Measurements from ENCODE around the gene BABAM2. TPM values are rescaled to one million over a fixed set of nuclear protein-coding genes. Genes with fewer than 3 reads are reported as not detected.

BABAM2 gene
- total RNA-seq, 1 donor from 2014 or later: 46.7 TPM

GRCh38 chr2:28148566-28148965, 258.0 kb downstream of the BABAM2 start:
- DNase-seq: no peak
- peaks cover 17% of the 10 kb centered on the region for H3K36me3 Mint-ChIP-seq (ENCODE audit: low read depth)
- no peak overlapping the region for H3K4me3 Mint-ChIP-seq
- H3K4me1 Mint-ChIP-seq: no peaks in the 10 kb centered on the region
- H3K9me3 Mint-ChIP-seq: peaks cover 4% of the 10 kb centered on the region
- intact Hi-C loops (cut with micrococcal nuclease): no loop called here
- H3K27ac Mint-ChIP-seq: no peak overlapping the region
- H3K27me3 Mint-ChIP-seq: no peaks in the 10 kb centered on the region

GRCh38 chr2:28150236-28150915, 259.8 kb downstream of the BABAM2 start:
- peak; percentile 34 for DNase-seq
- intact Hi-C loops (cut with micrococcal nuclease): loop anchor here (10.0 kb wide), 1 partner anchor 304 kb away; no protein-coding TSS in a partner anchor
- peaks cover 10% of the 10 kb centered on the region for H3K9me3 Mint-ChIP-seq
- H3K4me1 Mint-ChIP-seq: no peaks in the 10 kb centered on the region
- no peak overlapping the region for H3K4me3 Mint-ChIP-seq
- no peak overlapping the region for H3K27ac Mint-ChIP-seq
- H3K36me3 Mint-ChIP-seq (ENCODE audit: low read depth): peaks cover 24% of the 10 kb centered on the region
- no peaks in the 10 kb centered on the region for H3K27me3 Mint-ChIP-seq

- peaks cover 15% of the 10 kb centered on the region for H3K9me3 Mint-ChIP-seq
- DNase-seq: peak; percentile 15
- H3K4me3 Mint-ChIP-seq: no peak overlapping the region
- H3K36me3 Mint-ChIP-seq (ENCODE audit: low read depth): peaks cover 28% of the 10 kb centered on the region
- intact Hi-C loops (cut with micrococcal nuclease): loop anchor here (10.0 kb wide), 1 partner anchor 304 kb away; no protein-coding TSS in a partner anchor
- no peaks in the 10 kb centered on the region for H3K4me1 Mint-ChIP-seq
- no peak overlapping the region for H3K27ac Mint-ChIP-seq
- H3K27me3 Mint-ChIP-seq: no peaks in the 10 kb centered on the region
Observed at GRCh38 chr2:28150994-28151393, 260.5 kb downstream of the BABAM2 start.

DNA sequence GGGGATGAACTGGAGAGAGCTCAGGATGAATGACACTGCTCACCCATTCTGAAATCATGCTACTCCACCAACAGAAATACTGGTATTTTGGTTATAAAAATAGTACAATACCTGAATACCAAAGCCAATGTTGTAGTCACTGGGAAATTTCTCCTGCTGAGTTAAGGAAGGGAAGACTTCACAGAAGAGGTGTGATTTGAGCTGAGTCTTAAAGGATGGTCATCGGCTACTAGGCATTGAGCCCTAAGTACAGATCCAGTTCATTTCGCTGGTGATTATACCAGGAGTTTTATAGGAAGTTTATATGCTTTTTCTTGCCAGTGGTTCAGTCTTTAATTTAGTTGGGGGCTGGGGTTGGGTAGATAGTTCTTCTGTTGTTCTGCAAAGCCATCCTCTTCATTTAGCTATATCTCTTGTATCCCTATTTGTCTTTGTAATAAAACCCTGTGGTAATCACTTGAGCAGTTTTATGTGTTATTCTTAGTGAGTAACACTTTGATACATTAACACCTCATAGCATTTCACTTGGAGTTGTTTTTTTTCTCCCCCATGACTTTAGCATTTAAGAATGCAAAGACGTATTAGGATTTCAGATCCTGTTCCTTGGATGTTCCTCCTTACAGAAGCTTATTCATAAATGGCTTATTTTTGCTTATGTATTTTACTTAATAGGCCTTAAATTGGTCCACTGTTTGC, 262.2 kb downstream of the BABAM2 start:
- no peaks in the 10 kb centered on the region for H3K4me1 Mint-ChIP-seq
- no peaks in the 10 kb centered on the region for H3K27me3 Mint-ChIP-seq
- no peak overlapping the region for H3K27ac Mint-ChIP-seq
- intact Hi-C loops (cut with micrococcal nuclease): loop anchor here (10.0 kb wide), 1 partner anchor 302 kb away; no protein-coding TSS in a partner anchor
- peaks cover 11% of the 10 kb centered on the region for H3K9me3 Mint-ChIP-seq
- DNase-seq: no peak
- H3K36me3 Mint-ChIP-seq (ENCODE audit: low read depth): peaks cover 34% of the 10 kb centered on the region
- no peak overlapping the region for H3K4me3 Mint-ChIP-seq

GRCh38 chr2:28153851-28154250, 263.3 kb downstream of the BABAM2 start:
- no peak overlapping the region for H3K27ac Mint-ChIP-seq
- peaks cover 12% of the 10 kb centered on the region for H3K9me3 Mint-ChIP-seq
- DNase-seq: peak; percentile 11
- no peaks in the 10 kb centered on the region for H3K27me3 Mint-ChIP-seq
- H3K4me1 Mint-ChIP-seq: no peaks in the 10 kb centered on the region
- H3K36me3 Mint-ChIP-seq (ENCODE audit: low read depth): peaks cover 30% of the 10 kb centered on the region
- no peak overlapping the region for H3K4me3 Mint-ChIP-seq
- intact Hi-C loops (cut with micrococcal nuclease): loop anchor here (10.0 kb wide), 1 partner anchor 301 kb away; no protein-coding TSS in a partner anchor

GRCh38 chr2:28155086-28155485, 264.6 kb downstream of the BABAM2 start:
- H3K4me1 Mint-ChIP-seq: no peaks in the 10 kb centered on the region
- no peak overlapping the region for H3K27ac Mint-ChIP-seq
- H3K36me3 Mint-ChIP-seq (ENCODE audit: low read depth): peaks cover 29% of the 10 kb centered on the region
- intact Hi-C loops (cut with micrococcal nuclease): loop anchor here (10.0 kb wide), 1 partner anchor 300 kb away; no protein-coding TSS in a partner anchor
- peaks cover 18% of the 10 kb centered on the region for H3K9me3 Mint-ChIP-seq
- no peak overlapping the region for H3K4me3 Mint-ChIP-seq
- no peaks in the 10 kb centered on the region for H3K27me3 Mint-ChIP-seq
- no peak for DNase-seq

GRCh38 chr2:28155627-28156026, 265.1 kb downstream of the BABAM2 start:
- Mint-ChIP-seq H3K36me3 (ENCODE audit: low read depth) (peaks cover 26% of the 10 kb centered on the region), H3K27ac (no peak overlapping the region), H3K9me3 (peaks cover 18% of the 10 kb centered on the region), H3K4me3 (no peak overlapping the region), H3K27me3 (no peaks in the 10 kb centered on the region), H3K4me1 (no peaks in the 10 kb centered on the region)
- DNase-seq: peak; percentile 58
- intact Hi-C loops (cut with micrococcal nuclease): loop anchor here (10.0 kb wide), 1 partner anchor 299 kb away; no protein-coding TSS in a partner anchor

GRCh38 chr2:28158791-28159190, 268.3 kb downstream of the BABAM2 start:
- no peak for DNase-seq
- Mint-ChIP-seq H3K4me3 (no peak overlapping the region), H3K4me1 (no peaks in the 10 kb centered on the region), H3K9me3 (peaks cover 18% of the 10 kb centered on the region), H3K36me3 (ENCODE audit: low read depth) (peaks cover 21% of the 10 kb centered on the region), H3K27me3 (no peaks in the 10 kb centered on the region), H3K27ac (no peak overlapping the region)
- intact Hi-C loops (cut with micrococcal nuclease): loop anchor here (10.0 kb wide), 1 partner anchor 296 kb away; no protein-coding TSS in a partner anchor

DNA sequence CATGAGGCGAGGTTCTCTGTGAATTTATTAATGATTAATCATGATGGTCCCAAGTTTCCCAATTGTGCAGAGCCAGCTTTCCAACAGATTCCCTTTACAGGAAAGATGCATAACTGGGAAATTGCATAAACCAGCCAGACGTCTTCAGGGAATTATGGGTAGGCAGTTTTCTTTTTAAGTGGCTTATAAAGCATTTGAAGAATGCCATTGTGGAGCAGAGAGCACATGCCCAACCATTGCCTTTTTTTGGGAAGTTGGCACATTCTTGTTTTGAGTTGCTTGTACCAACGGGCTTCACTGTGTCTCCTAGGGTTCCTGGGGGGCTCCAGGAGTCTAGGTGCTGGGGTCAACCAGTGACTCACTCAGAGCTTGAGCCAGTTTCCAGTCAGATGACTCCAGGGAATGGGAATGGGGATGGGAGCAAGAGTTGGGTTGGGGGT, 270.5 kb downstream of the BABAM2 start:
- peaks cover 7% of the 10 kb centered on the region for H3K9me3 Mint-ChIP-seq
- peaks cover 10% of the 10 kb centered on the region for H3K36me3 Mint-ChIP-seq (ENCODE audit: low read depth)
- no peaks in the 10 kb centered on the region for H3K4me1 Mint-ChIP-seq
- no peaks in the 10 kb centered on the region for H3K27me3 Mint-ChIP-seq
- no peak overlapping the region for H3K27ac Mint-ChIP-seq
- no peak overlapping the region for H3K4me3 Mint-ChIP-seq
- intact Hi-C loops (cut with micrococcal nuclease): no loop called here
- no peak for DNase-seq

DNA sequence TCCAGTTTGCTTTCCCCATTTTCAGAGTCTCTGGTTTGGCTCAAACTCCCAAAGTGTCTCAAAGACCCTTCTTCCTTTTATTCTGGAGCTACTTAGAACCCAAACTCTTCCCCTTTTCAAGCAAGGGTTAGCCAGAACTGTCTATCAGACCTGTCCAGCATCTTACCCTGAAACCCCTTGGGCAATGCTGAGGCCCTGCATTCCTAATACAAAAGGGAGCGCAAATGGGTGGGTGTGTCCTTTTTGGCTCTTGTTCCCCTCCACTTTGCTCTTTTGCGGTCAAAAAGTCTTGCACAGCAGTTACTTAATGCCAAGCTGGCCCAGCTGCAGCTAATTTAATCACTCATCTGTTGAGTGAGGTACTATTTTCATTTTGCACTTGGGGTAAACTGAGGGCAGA, 270.9 kb downstream of the BABAM2 start:
- H3K27me3 Mint-ChIP-seq: no peaks in the 10 kb centered on the region
- no peak overlapping the region for H3K27ac Mint-ChIP-seq
- DNase-seq: no peak
- no peaks in the 10 kb centered on the region for H3K4me1 Mint-ChIP-seq
- H3K9me3 Mint-ChIP-seq: peaks cover 7% of the 10 kb centered on the region
- H3K36me3 Mint-ChIP-seq (ENCODE audit: low read depth): peaks cover 8% of the 10 kb centered on the region
- intact Hi-C loops (cut with micrococcal nuclease): no loop called here
- H3K4me3 Mint-ChIP-seq: no peak overlapping the region

GRCh38 chr2:28162564-28162963, 272.0 kb downstream of the BABAM2 start:
- intact Hi-C loops (cut with micrococcal nuclease): no loop called here
- no peak for DNase-seq
- Mint-ChIP-seq H3K4me3 (no peak overlapping the region), H3K4me1 (no peaks in the 10 kb centered on the region), H3K36me3 (ENCODE audit: low read depth) (peaks cover 4% of the 10 kb centered on the region), H3K9me3 (peaks cover 7% of the 10 kb centered on the region), H3K27me3 (no peaks in the 10 kb centered on the region), H3K27ac (no peak overlapping the region)

GRCh38 chr2:28163028-28163427, 272.5 kb downstream of the BABAM2 start:
- H3K36me3 Mint-ChIP-seq (ENCODE audit: low read depth): peaks cover 4% of the 10 kb centered on the region
- H3K9me3 Mint-ChIP-seq: peaks cover 7% of the 10 kb centered on the region
- no peak overlapping the region for H3K27ac Mint-ChIP-seq
- intact Hi-C loops (cut with micrococcal nuclease): no loop called here
- no peaks in the 10 kb centered on the region for H3K4me1 Mint-ChIP-seq
- no peaks in the 10 kb centered on the region for H3K27me3 Mint-ChIP-seq
- H3K4me3 Mint-ChIP-seq: no peak overlapping the region
- no peak for DNase-seq

DNA sequence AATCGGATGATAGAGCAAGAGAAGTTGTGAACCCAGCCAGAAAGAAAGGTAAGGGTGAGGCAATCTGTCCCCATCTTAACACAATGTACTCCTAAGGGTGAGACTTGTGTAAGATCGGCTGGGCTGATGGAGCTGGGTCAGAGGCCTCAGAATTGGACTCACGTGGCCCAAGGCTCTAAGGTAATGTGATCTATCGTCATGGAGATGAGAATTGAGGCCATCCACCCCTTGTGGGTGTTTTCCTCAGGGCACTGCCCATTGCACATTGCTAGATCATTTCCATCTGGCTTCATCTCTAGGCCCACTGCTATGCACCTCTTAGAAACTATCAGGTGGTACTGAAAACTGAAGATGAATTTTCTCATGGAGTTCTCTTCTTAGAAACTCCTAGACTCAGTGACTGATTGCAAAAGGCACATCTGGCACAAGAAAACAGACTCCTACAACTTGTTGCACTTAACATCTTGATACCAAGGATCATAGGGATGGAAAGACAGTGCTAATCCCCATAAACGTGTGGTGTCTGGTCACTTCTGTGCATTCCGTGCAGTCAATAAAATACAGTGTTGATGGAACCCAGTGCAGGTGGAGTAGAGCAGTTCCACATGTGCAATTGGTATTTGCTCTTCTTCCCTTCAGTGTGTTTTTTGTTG, 273.2 kb downstream of the BABAM2 start:
- DNase-seq: no peak
- no peaks in the 10 kb centered on the region for H3K4me1 Mint-ChIP-seq
- H3K36me3 Mint-ChIP-seq (ENCODE audit: low read depth): peaks cover 4% of the 10 kb centered on the region
- no peak overlapping the region for H3K27ac Mint-ChIP-seq
- H3K27me3 Mint-ChIP-seq: no peaks in the 10 kb centered on the region
- intact Hi-C loops (cut with micrococcal nuclease): no loop called here
- H3K4me3 Mint-ChIP-seq: no peak overlapping the region
- peaks cover 7% of the 10 kb centered on the region for H3K9me3 Mint-ChIP-seq

All from activated CD4-positive, alpha-beta T cell treated with anti-CD3 and anti-CD28 coated beads, Interleukin-2, amount 10 ng/mL, durations not matched to agents 24 days and 14 days (primary cell).